GM23338 (cell line): ENCODE measurements around the gene EXOC4. TPM values are rescaled to one million over a fixed set of nuclear protein-coding genes. Genes with fewer than 3 reads are reported as not detected.

Source experiments
- ATAC-seq: fragments of 200-7000 bp; cut with Tn5 transposase; 3 replicates; pipeline ENCODE4 v1.9.1; 2020
- DNase-seq: peaks from one replicate; pipeline ENCODE4 v3.0.0-alpha.2; 2015; ENCODE audit warnings: low spot score
- H2AFZ ChIP-seq: fragments of 200-600 bp; sonication (generic); 2 replicates; pipeline ENCODE4 v1.8.0; 2016; ENCODE audit warnings: antibody characterized with exemption, mild to moderate bottlenecking, moderate library complexity
- H3F3A ChIP-seq: fragments of 200-600 bp; sonication (generic); replicated peaks from 2 replicates; pipeline ENCODE4 v1.8.0; 2017; ENCODE audit warnings: antibody characterized with exemption, mixed run types, low read depth
- H3K27ac ChIP-seq: fragments of 200-600 bp; sonication (generic); 2 replicates; pipeline ENCODE4 v1.6.1; 2016; ENCODE audit warnings: low read depth
- H3K27me3 ChIP-seq: fragments of 200-600 bp; sonication (generic); 2 replicates; pipeline ENCODE4 v1.8.0; 2016; ENCODE audit warnings: mild to moderate bottlenecking, mixed run types, moderate library complexity; ENCODE audit not compliant: insufficient read depth
- H3K36me3 ChIP-seq: fragments of 200-600 bp; sonication (generic); 2 replicates; pipeline ENCODE4 v1.8.0; 2016; ENCODE audit warnings: mild to moderate bottlenecking; ENCODE audit not compliant: insufficient read depth
- H3K4me1 ChIP-seq: fragments of 200-600 bp; sonication (generic); 2 replicates; pipeline ENCODE4 v1.8.0; 2016; ENCODE audit warnings: mild to moderate bottlenecking, moderate library complexity; ENCODE audit not compliant: insufficient read depth
- H3K4me2 ChIP-seq: fragments of 200-600 bp; sonication (generic); 2 replicates; pipeline ENCODE4 v1.7.1; 2017; ENCODE audit warnings: mixed run types
- H3K4me3 ChIP-seq: fragments of 200-600 bp; sonication (generic); 2 replicates; pipeline ENCODE4 v1.6.1; 2016; ENCODE audit warnings: mixed run types
- H3K79me2 ChIP-seq: fragments of 200-600 bp; sonication (generic); replicated peaks from 2 replicates; pipeline ENCODE4 v1.8.0; 2017; ENCODE audit warnings: mild to moderate bottlenecking; ENCODE audit not compliant: insufficient read depth
- H3K9me2 ChIP-seq: fragments of 200-600 bp; sonication (generic); 2 replicates; pipeline ENCODE4 v1.8.0; 2017; ENCODE audit not compliant: insufficient read depth
- H4K20me1 ChIP-seq: fragments of 200-600 bp; sonication (generic); replicated peaks from 2 replicates; pipeline ENCODE4 v1.8.0; 2017; ENCODE audit warnings: mild to moderate bottlenecking; ENCODE audit not compliant: insufficient read depth
- H3K27ac Mint-ChIP-seq: 2 replicates; pipeline ENCODE4 v1.8.0; 2020; ENCODE audit warnings: inconsistent platforms, mild to moderate bottlenecking, moderate library complexity, mixed read lengths
- H3K27me3 Mint-ChIP-seq: 3 replicates; pipeline ENCODE4 v1.8.0; 2022; ENCODE audit warnings: low read depth, mild to moderate bottlenecking, moderate library complexity, mixed read lengths, inconsistent platforms; ENCODE audit not compliant: insufficient read depth, poor library complexity
- H3K36me3 Mint-ChIP-seq: 3 replicates; pipeline ENCODE4 v1.8.0; 2021; ENCODE audit warnings: low read depth, mild to moderate bottlenecking, inconsistent platforms, moderate library complexity, mixed read lengths
- H3K4me1 Mint-ChIP-seq: 3 replicates; pipeline ENCODE4 v1.8.0; 2020; ENCODE audit warnings: mild to moderate bottlenecking, inconsistent platforms, mixed read lengths
- H3K4me3 Mint-ChIP-seq: 3 replicates; pipeline ENCODE4 v1.8.0; 2021; ENCODE audit warnings: moderate library complexity, mild to moderate bottlenecking, inconsistent platforms, mixed read lengths
- H3K9me3 Mint-ChIP-seq: 3 replicates; pipeline ENCODE4 v1.8.0; 2020; ENCODE audit warnings: moderate library complexity, mild to moderate bottlenecking, inconsistent platforms, mixed read lengths
- CREB1 ChIP-seq: fragments of 250-450 bp; sonication (Bioruptor Pico); IDR thresholded peaks from 2 replicates; pipeline ENCODE4 v1.5.0; 2020; ENCODE audit warnings: low read depth, mild to moderate bottlenecking, moderate library complexity
- CTCF ChIP-seq, 2 experiments: fragments of 200-600 bp in 1 of 2; sonication (generic) in 1 of 2; conservative IDR thresholded peaks; 2 replicates each; pipeline versions ENCODE4 v1.5.1 to v1.6.1; 2016 to 2017; ENCODE audit warnings: antibody characterized with exemption in 2 of 2, low read depth in 2 of 2, mild to moderate bottlenecking in 2 of 2, moderate library complexity in 1 of 2
- EZH2 ChIP-seq: fragments of 200-600 bp; sonication (generic); IDR thresholded peaks from one replicate; pipeline ENCODE4 v1.8.0; 2017; ENCODE audit warnings: antibody characterized with exemption, mild to moderate bottlenecking, low read depth; ENCODE audit not compliant: unreplicated experiment
- EZH2phosphoT487 ChIP-seq: fragments of 200-600 bp; sonication (generic); IDR thresholded peaks from one replicate; pipeline ENCODE4 v1.8.1; 2018; ENCODE audit warnings: antibody characterized with exemption; ENCODE audit not compliant: unreplicated experiment
- JUNB ChIP-seq: IDR thresholded peaks from one replicate; pipeline ENCODE4 v1.6.1; 2016; ENCODE audit warnings: antibody characterized with exemption; ENCODE audit not compliant: unreplicated experiment
- NANOG ChIP-seq: IDR thresholded peaks from 2 replicates; pipeline ENCODE4 v1.6.1; 2016; ENCODE audit warnings: antibody characterized with exemption, borderline replicate concordance
- POLR2AphosphoS5 ChIP-seq: IDR thresholded peaks from 2 replicates; pipeline ENCODE4 v1.6.1; 2016; ENCODE audit warnings: antibody characterized with exemption, low read depth
- STAT1 ChIP-seq: IDR thresholded peaks from one replicate; pipeline ENCODE4 v1.6.1; 2016; ENCODE audit warnings: antibody characterized with exemption; ENCODE audit not compliant: unreplicated experiment
- ZNF114 ChIP-seq: fragments of 250-450 bp; sonication (Bioruptor Pico); IDR thresholded peaks from 2 replicates; pipeline ENCODE4 v1.5.0; 2020; ENCODE audit warnings: mild to moderate bottlenecking, moderate library complexity
- polyA plus RNA-seq: library from polyadenylated mRNA; unstranded; fragments of >200 nt; fragmentation: Nextera tagmentation; extraction: Ambion mirVana; gene quantifications from 2 replicates; pipeline ENCODE4 v1.2.1, GENCODE V29; 2016
- total RNA-seq: library from RNA; depleted of rRNA; stranded (reverse); fragments of >200 nt; shearing (Covaris generic); gene quantifications from 2 replicates; pipeline ENCODE4 v1.2.3, GENCODE V29; 2014
- TF ChIP-seq, protein P1 (sequence below): fragments of 250-450 bp; sonication (Bioruptor Pico); IDR thresholded peaks from 2 replicates; pipeline ENCODE4 v1.5.0; 2020; ENCODE audit warnings: mild to moderate bottlenecking, moderate library complexity
- TF ChIP-seq, protein P2 (sequence below): IDR thresholded peaks from 2 replicates; pipeline ENCODE4 v1.6.1; 2016; ENCODE audit warnings: antibody characterized with exemption
- TF ChIP-seq, protein P3 (sequence below): IDR thresholded peaks from one replicate; pipeline ENCODE4 v1.6.1; 2018; ENCODE audit warnings: antibody characterized with exemption; ENCODE audit not compliant: unreplicated experiment

The EXOC4 gene
- total and polyA plus RNA-seq, 2 experiments from 2014 or later = 37.5 to 52.7 TPM

- TF ChIP-seq, protein P1, sequence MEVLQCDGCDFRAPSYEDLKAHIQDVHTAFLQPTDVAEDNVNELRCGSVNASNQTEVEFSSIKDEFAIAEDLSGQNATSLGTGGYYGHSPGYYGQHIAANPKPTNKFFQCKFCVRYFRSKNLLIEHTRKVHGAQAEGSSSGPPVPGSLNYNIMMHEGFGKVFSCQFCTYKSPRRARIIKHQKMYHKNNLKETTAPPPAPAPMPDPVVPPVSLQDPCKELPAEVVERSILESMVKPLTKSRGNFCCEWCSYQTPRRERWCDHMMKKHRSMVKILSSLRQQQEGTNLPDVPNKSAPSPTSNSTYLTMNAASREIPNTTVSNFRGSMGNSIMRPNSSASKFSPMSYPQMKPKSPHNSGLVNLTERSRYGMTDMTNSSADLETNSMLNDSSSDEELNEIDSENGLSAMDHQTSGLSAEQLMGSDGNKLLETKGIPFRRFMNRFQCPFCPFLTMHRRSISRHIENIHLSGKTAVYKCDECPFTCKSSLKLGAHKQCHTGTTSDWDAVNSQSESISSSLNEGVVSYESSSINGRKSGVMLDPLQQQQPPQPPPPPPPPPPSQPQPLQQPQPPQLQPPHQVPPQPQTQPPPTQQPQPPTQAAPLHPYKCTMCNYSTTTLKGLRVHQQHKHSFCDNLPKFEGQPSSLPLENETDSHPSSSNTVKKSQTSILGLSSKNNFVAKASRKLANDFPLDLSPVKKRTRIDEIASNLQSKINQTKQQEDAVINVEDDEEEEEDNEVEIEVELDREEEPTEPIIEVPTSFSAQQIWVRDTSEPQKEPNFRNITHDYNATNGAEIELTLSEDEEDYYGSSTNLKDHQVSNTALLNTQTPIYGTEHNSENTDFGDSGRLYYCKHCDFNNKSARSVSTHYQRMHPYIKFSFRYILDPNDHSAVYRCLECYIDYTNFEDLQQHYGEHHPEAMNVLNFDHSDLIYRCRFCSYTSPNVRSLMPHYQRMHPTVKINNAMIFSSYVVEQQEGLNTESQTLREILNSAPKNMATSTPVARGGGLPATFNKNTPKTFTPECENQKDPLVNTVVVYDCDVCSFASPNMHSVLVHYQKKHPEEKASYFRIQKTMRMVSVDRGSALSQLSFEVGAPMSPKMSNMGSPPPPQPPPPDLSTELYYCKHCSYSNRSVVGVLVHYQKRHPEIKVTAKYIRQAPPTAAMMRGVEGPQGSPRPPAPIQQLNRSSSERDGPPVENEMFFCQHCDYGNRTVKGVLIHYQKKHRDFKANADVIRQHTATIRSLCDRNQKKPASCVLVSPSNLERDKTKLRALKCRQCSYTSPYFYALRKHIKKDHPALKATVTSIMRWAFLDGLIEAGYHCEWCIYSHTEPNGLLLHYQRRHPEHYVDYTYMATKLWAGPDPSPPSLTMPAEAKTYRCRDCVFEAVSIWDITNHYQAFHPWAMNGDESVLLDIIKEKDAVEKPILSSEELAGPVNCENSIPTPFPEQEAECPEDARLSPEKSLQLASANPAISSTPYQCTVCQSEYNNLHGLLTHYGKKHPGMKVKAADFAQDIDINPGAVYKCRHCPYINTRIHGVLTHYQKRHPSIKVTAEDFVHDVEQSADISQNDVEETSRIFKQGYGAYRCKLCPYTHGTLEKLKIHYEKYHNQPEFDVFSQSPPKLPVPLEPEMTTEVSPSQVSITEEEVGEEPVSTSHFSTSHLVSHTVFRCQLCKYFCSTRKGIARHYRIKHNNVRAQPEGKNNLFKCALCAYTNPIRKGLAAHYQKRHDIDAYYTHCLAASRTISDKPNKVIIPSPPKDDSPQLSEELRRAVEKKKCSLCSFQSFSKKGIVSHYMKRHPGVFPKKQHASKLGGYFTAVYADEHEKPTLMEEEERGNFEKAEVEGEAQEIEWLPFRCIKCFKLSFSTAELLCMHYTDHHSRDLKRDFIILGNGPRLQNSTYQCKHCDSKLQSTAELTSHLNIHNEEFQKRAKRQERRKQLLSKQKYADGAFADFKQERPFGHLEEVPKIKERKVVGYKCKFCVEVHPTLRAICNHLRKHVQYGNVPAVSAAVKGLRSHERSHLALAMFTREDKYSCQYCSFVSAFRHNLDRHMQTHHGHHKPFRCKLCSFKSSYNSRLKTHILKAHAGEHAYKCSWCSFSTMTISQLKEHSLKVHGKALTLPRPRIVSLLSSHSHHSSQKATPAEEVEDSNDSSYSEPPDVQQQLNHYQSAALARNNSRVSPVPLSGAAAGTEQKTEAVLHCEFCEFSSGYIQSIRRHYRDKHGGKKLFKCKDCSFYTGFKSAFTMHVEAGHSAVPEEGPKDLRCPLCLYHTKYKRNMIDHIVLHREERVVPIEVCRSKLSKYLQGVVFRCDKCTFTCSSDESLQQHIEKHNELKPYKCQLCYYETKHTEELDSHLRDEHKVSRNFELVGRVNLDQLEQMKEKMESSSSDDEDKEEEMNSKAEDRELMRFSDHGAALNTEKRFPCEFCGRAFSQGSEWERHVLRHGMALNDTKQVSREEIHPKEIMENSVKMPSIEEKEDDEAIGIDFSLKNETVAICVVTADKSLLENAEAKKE = no peak
- TF ChIP-seq NANOG (no peak), ZNF114 (CRISPR knock-in tag) (no peak)
These were observed 118.7 kb downstream of the EXOC4 start (continued) for GRCh38 chr7:133371616-133372015.

- ATAC-seq = no peak
- no peaks in the 10 kb centered on the region for H3K36me3 ChIP-seq
- H3K36me3 Mint-ChIP-seq = peaks cover 5% of the 10 kb centered on the region; the same call in 2 of the 3 replicates
- no peak for TF ChIP-seq NANOG
- TF ChIP-seq, protein P2, sequence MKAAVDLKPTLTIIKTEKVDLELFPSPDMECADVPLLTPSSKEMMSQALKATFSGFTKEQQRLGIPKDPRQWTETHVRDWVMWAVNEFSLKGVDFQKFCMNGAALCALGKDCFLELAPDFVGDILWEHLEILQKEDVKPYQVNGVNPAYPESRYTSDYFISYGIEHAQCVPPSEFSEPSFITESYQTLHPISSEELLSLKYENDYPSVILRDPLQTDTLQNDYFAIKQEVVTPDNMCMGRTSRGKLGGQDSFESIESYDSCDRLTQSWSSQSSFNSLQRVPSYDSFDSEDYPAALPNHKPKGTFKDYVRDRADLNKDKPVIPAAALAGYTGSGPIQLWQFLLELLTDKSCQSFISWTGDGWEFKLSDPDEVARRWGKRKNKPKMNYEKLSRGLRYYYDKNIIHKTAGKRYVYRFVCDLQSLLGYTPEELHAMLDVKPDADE = no peak
- TF ChIP-seq EZH2 = no peak
- TF ChIP-seq, protein P3, sequence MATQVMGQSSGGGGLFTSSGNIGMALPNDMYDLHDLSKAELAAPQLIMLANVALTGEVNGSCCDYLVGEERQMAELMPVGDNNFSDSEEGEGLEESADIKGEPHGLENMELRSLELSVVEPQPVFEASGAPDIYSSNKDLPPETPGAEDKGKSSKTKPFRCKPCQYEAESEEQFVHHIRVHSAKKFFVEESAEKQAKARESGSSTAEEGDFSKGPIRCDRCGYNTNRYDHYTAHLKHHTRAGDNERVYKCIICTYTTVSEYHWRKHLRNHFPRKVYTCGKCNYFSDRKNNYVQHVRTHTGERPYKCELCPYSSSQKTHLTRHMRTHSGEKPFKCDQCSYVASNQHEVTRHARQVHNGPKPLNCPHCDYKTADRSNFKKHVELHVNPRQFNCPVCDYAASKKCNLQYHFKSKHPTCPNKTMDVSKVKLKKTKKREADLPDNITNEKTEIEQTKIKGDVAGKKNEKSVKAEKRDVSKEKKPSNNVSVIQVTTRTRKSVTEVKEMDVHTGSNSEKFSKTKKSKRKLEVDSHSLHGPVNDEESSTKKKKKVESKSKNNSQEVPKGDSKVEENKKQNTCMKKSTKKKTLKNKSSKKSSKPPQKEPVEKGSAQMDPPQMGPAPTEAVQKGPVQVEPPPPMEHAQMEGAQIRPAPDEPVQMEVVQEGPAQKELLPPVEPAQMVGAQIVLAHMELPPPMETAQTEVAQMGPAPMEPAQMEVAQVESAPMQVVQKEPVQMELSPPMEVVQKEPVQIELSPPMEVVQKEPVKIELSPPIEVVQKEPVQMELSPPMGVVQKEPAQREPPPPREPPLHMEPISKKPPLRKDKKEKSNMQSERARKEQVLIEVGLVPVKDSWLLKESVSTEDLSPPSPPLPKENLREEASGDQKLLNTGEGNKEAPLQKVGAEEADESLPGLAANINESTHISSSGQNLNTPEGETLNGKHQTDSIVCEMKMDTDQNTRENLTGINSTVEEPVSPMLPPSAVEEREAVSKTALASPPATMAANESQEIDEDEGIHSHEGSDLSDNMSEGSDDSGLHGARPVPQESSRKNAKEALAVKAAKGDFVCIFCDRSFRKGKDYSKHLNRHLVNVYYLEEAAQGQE = no peak
- no peak for TF ChIP-seq CTCF (conservative IDR thresholded peaks at IDR 0.05; ENCODE audit: low read depth in 2 of 2)
- no peak for TF ChIP-seq JUNB
- TF ChIP-seq EZH2phosphoT487 = no peak
- no peak for TF ChIP-seq POLR2AphosphoS5
- no peak for TF ChIP-seq CREB1 (CRISPR knock-in tag)
- no peak for TF ChIP-seq ZNF114 (CRISPR knock-in tag)
- TF ChIP-seq STAT1 = no peak
These were observed 119.5 kb downstream of the EXOC4 start for GRCh38 chr7:133372337-133372736.

More at GRCh38 chr7:133372337-133372736, 119.5 kb downstream of the EXOC4 start:
- Histone ChIP-seq H3K27ac (no peak overlapping the region), H3K4me3 (no peak overlapping the region), H3K4me2 (no peak overlapping the region), H3K9me2 (no peaks in the 10 kb centered on the region), H3F3A (no peaks in the 10 kb centered on the region), H3K79me2 (0 out of 2 replicates have a peak, but pooled peaks cover 3% of the 10 kb centered on the region), H2AFZ (no peak overlapping the region), H3K27me3 (no peaks in the 10 kb centered on the region), H4K20me1 (no peaks in the 10 kb centered on the region), H3K4me1 (peaks cover 17% of the 10 kb centered on the region)
- H3K27me3 Mint-ChIP-seq = no peaks in the 10 kb centered on the region
- no peak for DNase-seq
- H3K4me3 Mint-ChIP-seq = no peak overlapping the region
- peaks cover 33% of the 10 kb centered on the region for H3K4me1 Mint-ChIP-seq
- no peaks in the 10 kb centered on the region; the same call in 2 of the 3 replicates for H3K9me3 Mint-ChIP-seq
- peak overlapping the region; percentile 47; the same call in 1 of the 2 replicates for H3K27ac Mint-ChIP-seq
